ENCODE measurements around the gene SCRN1. TPM values are rescaled to one million over a fixed set of nuclear protein-coding genes. Genes with fewer than 3 reads are reported as not detected.

SCRN1 gene
- total RNA-seq, 1 experiment from 2014 or later, result 96.2 TPM

DNA sequence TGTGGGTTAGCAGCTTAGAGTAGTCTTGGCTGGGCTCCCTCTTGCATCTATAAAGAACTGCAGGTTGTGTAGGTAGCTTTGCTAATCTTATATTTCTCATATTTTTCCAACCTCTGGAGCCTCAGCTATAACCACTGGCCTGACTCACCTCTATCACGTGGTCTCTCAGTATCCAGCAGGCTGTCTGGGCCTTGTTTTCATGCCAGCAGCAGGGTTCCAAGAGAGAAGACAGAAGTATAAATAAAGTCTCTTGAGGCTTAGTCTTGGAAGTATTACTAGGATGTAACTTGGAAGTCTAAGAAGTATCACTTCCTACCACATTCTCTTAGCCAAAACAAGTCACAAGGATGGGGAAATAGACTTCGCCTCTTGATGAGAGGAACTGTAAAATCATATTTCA is 110.0 kb downstream of the SCRN1 start:
- no peaks in the 10 kb centered on the region for H3K36me3 Mint-ChIP-seq
- ChIA-PET POLR2A (no interaction called here), CTCF (interaction anchor here (1.0 kb wide), 1 partner anchor 25 kb away, joined by 3 read pairs; no protein-coding TSS in a partner anchor)
- H3K9me3 Mint-ChIP-seq, result no peaks in the 10 kb centered on the region
- H3K4me3 Mint-ChIP-seq, result no peak overlapping the region
- H3K27ac Mint-ChIP-seq, result no peak overlapping the region
- H3K27me3 Mint-ChIP-seq (ENCODE audit: low read depth), result no peaks in the 10 kb centered on the region; the same call in 1 of the 2 replicates
- TF ChIP-seq ZNF317 (CRISPR knock-in tag; IDR thresholded peaks at IDR 0.05; ENCODE audit: borderline replicate concordance, low read depth) (no peak), USF2 (CRISPR knock-in tag; IDR thresholded peaks at IDR 0.05) (no peak), FOXP1 (CRISPR knock-in tag; IDR thresholded peaks at IDR 0.05; ENCODE audit: borderline replicate concordance) (no peak), NFE2L1 (CRISPR knock-in tag; IDR thresholded peaks at IDR 0.05) (no peak), IRF2 (CRISPR knock-in tag; IDR thresholded peaks at IDR 0.05; ENCODE audit: borderline replicate concordance, low read depth) (no peak), AR (CRISPR knock-in tag; IDR thresholded peaks at IDR 0.05) (no peak), MXD4 (CRISPR knock-in tag; IDR thresholded peaks at IDR 0.05; ENCODE audit: borderline replicate concordance) (no peak), RELA (CRISPR knock-in tag; IDR thresholded peaks at IDR 0.05; ENCODE audit: borderline replicate concordance) (no peak), NR2C2 (CRISPR knock-in tag; IDR thresholded peaks at IDR 0.05) (no peak), GRHL2 (CRISPR knock-in tag; IDR thresholded peaks at IDR 0.05; ENCODE audit: insufficient replicate concordance, severe bottlenecking) (no peak), NFATC4 (CRISPR knock-in tag; IDR thresholded peaks at IDR 0.05) (no peak)
- DNase-seq (ENCODE audit: low spot score), result no peak
- H3K4me1 Mint-ChIP-seq, result peaks cover 24% of the 10 kb centered on the region
- no peak for ATAC-seq

DNA sequence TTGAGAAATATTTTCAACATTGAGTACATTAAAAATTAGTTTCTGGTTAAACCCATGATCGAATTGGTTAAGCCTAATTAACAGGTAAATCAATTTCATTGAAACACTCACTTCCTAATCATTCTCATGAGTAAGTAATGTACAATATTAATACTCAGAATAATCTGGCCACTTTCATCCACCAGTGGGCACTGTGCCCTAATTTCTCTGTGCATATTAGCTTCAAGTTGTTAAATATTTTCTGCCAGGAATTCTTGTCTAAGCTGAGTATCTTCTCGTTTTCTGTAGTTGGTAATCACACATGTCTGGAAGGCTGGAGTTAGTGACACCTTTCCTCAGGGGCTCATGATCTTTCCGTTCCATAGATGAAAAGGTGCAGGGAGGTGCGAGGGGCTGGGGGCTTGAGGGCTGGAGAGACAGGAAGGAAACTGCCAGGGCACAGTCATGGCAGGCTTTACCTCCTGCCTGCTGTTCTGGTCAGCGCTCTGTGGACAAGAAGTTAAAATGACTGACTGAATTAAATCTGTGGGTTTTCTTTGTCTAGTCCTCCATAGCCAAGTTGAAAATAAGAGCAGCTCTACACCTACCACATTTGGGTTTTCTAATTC is 111.4 kb downstream of the SCRN1 start:
- no peak for DNase-seq (ENCODE audit: low spot score)
- Mint-ChIP-seq H3K36me3 (no peaks in the 10 kb centered on the region), H3K27ac (no peak overlapping the region), H3K4me1 (peaks cover 17% of the 10 kb centered on the region), H3K4me3 (no peak overlapping the region), H3K9me3 (no peaks in the 10 kb centered on the region), H3K27me3 (ENCODE audit: low read depth) (no peaks in the 10 kb centered on the region; the same call in 1 of the 2 replicates)
- POLR2A ChIA-PET, result interaction anchor here (0.6 kb wide), 1 partner anchor 316 kb away, joined by 5 read pairs; no protein-coding TSS in a partner anchor
- no peak for ATAC-seq
- CTCF ChIA-PET, result interaction anchor here (0.9 to 1.3 kb wide), 2 partner anchors 8 to 43 kb away, joined by 3 to 5 read pairs; no protein-coding TSS in a partner anchor
- no peak for TF ChIP-seq FOXP1 (CRISPR knock-in tag; IDR thresholded peaks at IDR 0.05; ENCODE audit: borderline replicate concordance)
- no peak for TF ChIP-seq SMAD4 (CRISPR knock-in tag; IDR thresholded peaks at IDR 0.05)
- no peak for TF ChIP-seq JAZF1 (CRISPR knock-in tag; IDR thresholded peaks at IDR 0.05)
- TF ChIP-seq, protein P1, sequence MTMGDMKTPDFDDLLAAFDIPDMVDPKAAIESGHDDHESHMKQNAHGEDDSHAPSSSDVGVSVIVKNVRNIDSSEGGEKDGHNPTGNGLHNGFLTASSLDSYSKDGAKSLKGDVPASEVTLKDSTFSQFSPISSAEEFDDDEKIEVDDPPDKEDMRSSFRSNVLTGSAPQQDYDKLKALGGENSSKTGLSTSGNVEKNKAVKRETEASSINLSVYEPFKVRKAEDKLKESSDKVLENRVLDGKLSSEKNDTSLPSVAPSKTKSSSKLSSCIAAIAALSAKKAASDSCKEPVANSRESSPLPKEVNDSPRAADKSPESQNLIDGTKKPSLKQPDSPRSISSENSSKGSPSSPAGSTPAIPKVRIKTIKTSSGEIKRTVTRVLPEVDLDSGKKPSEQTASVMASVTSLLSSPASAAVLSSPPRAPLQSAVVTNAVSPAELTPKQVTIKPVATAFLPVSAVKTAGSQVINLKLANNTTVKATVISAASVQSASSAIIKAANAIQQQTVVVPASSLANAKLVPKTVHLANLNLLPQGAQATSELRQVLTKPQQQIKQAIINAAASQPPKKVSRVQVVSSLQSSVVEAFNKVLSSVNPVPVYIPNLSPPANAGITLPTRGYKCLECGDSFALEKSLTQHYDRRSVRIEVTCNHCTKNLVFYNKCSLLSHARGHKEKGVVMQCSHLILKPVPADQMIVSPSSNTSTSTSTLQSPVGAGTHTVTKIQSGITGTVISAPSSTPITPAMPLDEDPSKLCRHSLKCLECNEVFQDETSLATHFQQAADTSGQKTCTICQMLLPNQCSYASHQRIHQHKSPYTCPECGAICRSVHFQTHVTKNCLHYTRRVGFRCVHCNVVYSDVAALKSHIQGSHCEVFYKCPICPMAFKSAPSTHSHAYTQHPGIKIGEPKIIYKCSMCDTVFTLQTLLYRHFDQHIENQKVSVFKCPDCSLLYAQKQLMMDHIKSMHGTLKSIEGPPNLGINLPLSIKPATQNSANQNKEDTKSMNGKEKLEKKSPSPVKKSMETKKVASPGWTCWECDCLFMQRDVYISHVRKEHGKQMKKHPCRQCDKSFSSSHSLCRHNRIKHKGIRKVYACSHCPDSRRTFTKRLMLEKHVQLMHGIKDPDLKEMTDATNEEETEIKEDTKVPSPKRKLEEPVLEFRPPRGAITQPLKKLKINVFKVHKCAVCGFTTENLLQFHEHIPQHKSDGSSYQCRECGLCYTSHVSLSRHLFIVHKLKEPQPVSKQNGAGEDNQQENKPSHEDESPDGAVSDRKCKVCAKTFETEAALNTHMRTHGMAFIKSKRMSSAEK (CRISPR knock-in tag; IDR thresholded peaks at IDR 0.05; ENCODE audit: borderline replicate concordance), result no peak
- TF ChIP-seq MXD4 (CRISPR knock-in tag; IDR thresholded peaks at IDR 0.05; ENCODE audit: borderline replicate concordance), result no peak
- TF ChIP-seq ZNF121 (CRISPR knock-in tag; IDR thresholded peaks at IDR 0.05), result no peak
- TF ChIP-seq TEAD1 (CRISPR knock-in tag; IDR thresholded peaks at IDR 0.05), result no peak
- no peak for TF ChIP-seq ZNF396 (CRISPR knock-in tag; IDR thresholded peaks at IDR 0.05; ENCODE audit: borderline replicate concordance)
- TF ChIP-seq, protein P2, sequence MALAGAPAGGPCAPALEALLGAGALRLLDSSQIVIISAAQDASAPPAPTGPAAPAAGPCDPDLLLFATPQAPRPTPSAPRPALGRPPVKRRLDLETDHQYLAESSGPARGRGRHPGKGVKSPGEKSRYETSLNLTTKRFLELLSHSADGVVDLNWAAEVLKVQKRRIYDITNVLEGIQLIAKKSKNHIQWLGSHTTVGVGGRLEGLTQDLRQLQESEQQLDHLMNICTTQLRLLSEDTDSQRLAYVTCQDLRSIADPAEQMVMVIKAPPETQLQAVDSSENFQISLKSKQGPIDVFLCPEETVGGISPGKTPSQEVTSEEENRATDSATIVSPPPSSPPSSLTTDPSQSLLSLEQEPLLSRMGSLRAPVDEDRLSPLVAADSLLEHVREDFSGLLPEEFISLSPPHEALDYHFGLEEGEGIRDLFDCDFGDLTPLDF (CRISPR knock-in tag; IDR thresholded peaks at IDR 0.05), result no peak
